HG03066 (cell line): ENCODE measurements around the gene RBMS3.
"Not testable (repeated sequence)": the region's sequence is repeated elsewhere in the genome, so short reads cannot be mapped to it uniquely, and the experiment has no call there.

Source experiments
- ATAC-seq: cut with Tn5 transposase; IDR thresholded peaks from one replicate; pipeline ENCODE4 v1.9.1; 2021; ENCODE audit warnings: low read depth; ENCODE audit not compliant: unreplicated experiment

The RBMS3 gene

DNA sequence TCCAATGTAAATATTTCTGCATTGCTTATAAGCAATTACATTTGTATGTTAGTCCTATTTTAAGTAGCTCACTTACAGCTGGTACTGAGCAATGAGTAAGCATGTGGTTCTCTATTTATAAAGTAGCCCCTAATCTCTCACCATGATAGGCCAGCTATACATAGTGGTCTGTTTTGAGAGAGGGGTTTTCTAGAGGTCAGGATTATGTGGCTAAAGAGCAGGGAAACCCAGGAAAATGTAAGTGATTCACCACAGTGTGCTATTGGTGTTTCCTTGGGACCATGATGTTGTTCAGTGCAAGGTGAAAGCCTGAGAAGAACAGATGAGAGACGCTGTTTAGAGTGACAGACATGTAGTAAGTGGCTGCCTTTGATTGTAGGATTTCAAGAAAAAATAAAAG lies 26.4 kb downstream of the RBMS3 start:
- ATAC-seq = no peak

DNA sequence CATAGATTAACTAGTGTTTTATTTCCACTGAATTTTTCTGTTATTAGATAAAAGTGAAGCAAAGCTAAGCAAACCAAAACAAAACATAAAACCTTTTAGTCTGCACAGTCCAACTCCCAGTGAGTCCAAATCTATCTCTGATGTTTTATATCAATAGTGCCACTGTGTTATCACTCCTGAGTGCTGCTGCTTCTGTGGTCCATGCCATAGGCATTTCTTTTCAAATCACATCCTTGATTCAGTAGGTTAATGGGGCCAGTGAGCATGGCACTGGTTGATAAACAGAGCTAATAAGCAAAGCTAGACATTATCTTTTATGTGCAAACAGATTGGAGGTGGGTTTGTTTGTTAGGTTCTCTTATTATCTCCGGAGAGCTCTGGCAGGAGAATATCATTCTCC lies 30.0 kb downstream of the RBMS3 start:
- no peak for ATAC-seq

DNA sequence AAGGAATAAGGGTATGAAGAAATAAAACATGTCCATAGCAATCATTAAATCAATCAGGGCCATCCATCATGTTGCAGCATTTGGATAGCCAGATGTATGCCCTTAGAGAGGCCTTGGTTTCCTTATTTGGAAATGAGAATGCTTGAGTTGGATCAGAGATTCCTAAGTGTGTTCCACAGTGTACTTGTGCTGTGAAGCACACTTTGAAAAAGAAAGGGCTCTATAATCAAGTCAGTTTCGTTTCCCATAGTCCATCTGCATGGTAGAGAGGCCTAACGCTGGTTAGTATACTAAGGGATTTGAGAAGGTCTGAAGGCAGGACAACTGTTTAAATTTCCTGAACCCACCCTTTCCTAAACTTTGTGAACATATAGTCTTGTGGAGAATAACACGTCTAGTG lies 30.9 kb downstream of the RBMS3 start:
- no peak for ATAC-seq

DNA sequence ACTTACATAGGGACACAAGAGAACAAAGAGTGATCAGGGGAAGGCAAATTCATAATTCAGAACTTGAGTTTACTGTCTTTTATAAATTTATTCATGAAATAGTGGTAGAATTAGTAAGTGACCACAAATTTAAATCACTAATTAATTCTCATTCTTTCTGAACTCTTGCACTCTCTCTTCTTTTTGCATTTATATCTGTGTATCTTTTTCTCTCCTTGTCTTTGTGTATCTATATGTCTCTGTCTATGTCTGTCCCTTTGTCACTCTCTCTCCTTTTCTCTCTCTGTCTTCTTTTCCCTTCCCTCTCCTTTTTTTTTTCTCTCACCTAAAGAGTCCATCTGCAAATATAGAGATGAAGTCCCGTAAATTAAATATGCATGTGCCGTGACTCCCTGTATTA lies 31.5 kb downstream of the RBMS3 start:
- no peak for ATAC-seq

DNA sequence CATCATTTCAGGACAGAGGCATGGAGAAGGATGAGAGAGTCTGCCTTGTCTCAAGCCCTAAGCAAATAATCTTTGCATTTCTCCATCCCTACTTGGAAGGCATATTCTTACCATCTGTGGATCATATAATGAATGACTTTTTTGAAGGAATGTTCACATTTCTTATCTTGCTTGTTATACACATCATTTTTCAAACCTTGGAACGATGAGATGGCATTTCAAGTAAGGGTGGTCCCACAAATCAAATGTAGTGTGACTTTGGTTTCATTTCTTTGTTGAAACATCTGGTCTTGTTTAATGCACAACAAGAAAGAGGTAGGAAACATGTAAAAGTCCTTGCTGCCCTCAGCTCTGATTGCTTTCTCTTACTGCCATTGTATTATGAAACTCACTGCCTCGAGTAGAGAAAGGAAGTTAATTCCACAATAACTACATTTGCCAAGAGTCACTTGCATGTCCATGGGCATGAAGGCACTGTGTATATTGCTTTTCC lies 32.1 kb downstream of the RBMS3 start:
- ATAC-seq = no peak

DNA sequence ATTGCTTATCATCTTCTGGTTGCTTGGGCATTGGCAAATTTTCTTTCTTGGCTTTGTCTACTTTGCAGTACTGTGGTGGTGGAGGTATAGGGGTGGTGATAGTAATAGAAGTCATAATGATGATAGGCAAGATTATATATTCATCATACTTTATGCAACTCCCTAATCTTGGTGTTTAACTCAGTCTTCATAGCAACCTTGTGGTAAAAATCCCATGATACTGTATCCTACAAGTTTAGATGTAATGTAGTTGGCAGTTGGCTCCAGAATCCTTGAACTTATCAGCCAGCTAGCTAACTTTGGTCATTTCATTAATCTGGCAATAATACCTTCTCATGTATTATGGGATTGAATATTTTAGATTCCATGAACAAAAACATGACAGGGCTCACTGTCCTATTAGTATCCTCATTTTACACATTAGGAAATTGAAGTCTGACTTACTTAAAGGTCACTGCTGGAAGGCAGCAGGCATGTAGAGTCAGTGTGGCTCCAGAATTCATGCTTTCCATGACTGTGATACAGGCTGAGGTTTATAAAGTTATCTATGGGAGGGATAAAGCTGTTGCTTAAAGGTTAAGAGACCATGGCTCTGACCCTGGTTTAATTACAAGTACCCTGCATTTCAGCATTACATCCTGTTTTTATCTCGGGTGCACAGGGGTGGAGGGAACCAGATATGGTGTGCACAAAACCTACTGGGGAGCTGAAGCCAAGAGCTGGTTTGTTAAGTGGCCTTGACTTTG lies 33.3 kb downstream of the RBMS3 start:
- ATAC-seq = no peak

DNA sequence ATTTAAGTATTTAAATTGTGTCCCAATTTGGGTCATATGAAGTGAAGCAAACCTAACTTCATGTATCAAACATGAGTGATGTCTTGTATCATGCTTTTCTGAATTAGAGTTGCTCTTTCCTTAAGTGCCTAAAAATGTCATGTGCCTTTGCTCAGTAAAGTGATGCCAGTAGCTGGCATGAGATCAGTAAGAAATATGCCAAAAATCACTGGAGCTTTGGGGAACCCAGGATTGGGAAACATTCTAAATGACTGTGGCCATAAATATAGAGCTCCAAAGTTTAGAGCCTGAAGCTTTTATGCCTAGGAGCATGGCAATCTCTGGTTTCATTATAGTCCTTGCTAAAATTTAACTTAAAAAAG lies 33.8 kb downstream of the RBMS3 start:
- ATAC-seq = no peak

DNA sequence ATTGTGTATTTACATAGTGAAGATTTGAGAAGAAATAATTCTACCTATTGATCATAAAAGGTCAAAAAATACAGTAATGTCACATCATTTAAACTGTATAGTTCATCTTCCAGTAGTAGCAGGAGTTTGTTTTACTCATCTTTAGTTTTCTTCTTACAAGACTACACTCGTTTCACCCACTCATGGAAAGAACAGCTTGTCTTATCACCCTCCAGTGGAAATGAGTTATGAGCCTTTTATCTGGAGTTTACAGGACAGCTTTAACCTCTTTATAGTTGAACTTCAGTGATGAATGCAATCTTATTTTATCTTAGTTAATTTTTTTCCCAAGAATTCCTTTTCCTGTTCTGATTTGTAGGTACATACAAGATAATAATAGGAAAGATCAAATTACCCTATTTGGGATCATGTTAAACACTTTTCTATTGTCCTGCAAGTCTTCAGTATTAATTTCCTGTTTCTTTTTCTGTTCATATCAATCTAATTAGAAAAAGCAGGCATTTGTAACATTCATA lies 36.8 kb downstream of the RBMS3 start:
- no peak for ATAC-seq

DNA sequence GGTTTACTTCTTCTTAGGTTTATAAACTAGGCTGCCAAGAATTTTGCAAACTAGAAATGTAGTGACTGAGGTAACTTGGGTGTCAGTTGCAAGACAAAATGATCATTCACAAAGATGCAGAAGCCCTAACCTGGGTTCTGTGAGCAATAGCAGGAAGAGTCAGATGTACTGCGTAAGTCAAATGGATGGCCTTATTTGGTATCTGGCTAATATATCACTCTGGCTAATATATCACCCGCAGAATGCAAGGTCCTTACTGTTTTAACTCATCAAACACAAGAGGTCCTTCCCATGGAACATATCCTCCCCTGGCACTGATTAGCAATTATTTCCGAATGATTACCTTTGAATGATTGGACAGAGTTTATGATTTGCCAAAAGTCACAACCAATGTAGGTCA lies 37.4 kb downstream of the RBMS3 start:
- no peak for ATAC-seq

DNA sequence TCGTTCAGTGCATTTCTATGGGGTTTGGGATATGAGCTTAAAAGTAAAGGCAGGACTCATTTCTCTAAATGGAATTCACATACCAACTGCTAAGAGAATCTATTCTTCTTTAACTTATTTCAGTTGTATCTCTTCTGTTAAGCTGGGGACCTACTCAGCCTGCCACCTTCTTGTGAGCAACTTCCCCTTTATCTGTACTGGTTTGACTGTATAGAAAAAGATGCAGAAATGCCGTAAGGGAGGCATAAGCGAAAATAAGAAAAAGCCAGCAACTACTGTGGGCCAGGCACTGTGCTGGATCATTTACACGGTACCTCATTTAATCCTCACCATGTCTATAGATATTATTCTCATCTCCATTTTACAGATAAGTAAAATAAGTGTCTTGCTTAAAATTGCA lies 38.4 kb downstream of the RBMS3 start:
- ATAC-seq = peak; percentile 65

DNA sequence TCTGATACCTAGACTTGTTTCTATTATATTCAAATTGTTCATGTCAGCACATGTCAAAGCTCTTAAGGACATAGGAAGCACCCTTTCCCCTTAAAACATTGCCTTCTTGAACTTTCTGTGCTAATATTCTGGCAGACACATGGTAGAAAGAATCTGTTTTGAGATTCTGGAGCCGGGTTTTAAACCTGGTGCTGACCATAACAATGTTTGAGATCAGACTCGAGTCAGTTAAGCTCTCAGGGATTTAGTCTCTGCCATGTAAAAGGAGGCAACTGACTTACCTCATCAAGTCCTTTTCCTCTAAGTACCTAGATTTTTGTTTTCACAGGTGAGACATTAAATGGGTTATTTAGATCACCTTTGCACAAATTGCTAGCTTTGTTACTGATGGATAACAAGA lies 38.9 kb downstream of the RBMS3 start:
- ATAC-seq = no peak

DNA sequence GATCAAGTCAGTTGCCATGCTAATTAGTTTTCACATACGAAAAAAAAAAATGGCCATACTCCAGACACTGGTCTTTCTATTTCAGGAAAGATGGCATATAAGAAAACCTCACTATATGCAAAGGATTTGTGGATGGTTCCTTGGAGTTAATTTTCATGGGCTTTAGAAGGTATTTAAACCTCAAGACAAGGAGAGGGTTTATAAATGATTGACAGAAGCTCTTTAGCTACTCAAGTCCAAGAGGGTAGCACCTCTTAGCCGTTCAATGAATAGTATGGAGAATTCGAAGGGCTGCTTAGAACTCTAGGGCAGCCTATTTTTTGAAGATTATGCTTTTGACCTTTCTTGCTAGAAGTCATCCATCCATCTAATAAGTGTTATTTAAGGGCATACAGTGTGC lies 41.7 kb downstream of the RBMS3 start:
- no peak for ATAC-seq

DNA sequence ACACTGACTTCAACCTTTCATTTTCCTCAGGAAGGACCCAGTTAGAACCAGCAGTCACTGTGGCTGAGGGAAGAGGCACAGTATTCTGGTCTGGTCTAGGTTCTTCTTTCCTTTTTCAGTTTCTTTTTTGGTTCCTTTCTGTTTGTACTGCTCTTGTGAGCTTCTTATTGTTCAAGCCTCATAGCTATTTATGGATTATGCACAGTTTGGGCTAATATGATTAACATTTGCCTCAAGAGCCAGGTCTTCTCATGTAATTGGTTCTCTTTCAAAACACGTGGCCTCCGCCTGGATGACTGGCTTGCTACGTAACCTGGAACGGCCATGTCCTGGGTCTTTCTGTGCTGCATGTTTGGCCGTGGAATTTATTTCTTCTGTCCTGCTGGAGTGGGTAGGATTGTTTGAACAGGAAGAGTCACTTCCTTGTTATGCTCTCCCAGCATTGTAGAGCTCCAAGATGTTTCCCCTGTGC lies 43.3 kb downstream of the RBMS3 start:
- peak; percentile 94 for ATAC-seq

DNA sequence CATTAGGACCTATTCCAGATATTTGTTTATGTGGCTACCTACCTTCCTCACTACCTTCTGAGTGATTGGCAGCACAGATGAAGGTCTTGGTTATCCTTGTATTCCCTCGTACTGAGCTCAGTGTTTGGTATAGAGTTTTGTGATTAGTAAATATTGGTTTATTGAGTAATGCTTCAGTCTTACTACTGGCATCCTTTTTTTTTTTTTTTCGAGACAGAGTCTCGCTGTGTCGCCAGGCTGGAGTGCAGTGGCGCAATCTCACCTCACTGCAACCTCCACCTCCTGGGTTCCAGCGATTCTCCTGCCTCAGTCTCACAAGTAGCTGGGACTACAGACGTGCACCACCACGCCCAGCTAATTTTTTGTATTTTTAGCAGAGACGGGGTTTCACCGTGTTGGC lies 45.7 kb downstream of the RBMS3 start:
- ATAC-seq = not testable (repeated sequence)

DNA sequence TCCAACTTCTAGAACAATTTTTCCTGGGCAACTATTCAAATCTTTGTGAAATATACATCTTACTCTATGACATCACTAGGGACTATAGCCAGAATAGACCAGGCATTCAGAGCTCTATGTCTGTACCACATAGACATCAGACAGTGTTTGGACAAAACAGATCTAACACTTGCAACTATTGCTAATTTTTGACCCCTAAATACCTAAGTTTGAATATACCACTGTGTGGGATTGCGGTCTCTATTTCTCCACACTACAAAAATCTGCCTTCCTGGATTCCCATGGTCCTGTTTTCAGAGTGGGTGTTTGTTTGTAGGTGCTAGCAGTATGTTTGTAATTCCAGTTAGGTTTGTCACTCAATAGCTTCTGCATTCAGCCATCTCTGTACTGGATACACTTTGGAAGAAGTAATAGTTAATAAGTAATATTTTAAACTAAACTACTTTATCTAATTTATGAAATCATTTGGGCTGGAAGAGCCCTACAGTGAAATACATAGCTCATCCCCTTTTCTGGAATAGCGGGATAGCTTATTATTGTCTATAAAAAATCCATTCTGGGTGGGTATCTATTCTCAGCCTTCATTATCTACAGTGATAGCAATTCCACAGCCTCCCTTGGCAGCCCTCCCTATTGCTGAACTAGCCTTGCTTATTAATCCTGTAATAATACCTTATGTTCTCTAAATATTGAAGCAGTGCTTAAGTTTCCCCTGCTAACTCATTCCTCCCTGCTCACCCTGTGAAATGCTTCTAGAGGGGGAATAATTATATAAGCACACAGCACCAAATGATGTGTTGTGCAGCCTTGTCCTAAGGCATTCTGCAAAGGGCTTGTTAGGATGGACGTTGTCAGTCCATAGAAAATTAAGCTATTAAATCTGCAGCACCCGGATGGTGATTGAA lies 49.4 kb downstream of the RBMS3 start:
- ATAC-seq = no peak

DNA sequence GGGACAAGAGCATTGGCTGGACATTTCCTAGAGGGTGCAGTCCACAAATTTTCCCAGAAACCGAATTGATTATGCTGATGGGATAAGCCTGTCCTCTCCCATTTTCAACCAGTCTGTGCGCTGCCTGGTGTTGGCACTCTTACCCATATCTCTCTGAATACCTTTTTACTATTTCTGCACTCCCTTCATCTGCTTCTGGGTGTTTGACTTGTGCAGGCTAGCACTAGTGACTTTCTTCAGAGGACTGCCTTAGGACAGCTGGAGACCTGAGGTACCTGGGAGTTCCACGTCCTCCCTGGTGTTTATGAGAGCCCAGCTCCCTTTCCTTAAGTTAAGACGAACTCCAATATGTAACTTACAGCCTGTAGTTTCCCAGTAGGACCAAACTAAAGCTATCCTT lies 50.2 kb downstream of the RBMS3 start:
- ATAC-seq = no peak

DNA sequence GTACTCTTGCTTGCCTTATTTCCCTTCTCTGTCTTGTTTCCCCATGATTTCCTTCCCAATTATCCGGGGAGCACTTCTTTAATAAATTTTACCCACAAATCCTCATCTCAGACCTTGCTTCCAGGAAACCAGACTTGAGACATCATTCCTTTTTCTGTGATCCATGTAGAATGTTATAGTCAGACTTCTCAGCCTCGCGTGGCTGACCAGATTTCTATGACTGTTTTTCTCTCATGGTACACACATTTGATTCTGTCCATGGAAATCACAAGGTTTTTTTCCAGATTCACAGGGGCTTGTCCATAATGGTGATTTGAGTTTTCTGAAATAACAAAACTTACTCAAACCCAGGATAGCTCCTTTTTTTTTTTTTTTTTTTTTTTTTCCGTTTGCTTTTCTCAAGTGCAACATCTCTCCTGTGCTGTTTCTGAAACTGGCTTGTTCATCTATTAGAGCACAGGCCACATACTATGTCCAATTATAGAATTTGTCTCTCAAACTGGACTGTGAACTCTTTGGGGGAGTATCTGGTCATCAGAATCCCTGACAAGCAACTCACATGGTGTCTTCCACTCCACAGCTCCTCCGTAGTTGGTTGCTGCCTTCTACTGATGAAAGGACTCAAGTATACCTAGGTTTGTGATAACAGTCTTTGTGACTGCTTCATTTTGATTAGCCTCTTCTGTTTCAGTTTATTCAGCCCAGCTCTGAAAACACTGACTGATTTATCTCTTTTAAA lies 50.8 kb downstream of the RBMS3 start:
- ATAC-seq = no peak

DNA sequence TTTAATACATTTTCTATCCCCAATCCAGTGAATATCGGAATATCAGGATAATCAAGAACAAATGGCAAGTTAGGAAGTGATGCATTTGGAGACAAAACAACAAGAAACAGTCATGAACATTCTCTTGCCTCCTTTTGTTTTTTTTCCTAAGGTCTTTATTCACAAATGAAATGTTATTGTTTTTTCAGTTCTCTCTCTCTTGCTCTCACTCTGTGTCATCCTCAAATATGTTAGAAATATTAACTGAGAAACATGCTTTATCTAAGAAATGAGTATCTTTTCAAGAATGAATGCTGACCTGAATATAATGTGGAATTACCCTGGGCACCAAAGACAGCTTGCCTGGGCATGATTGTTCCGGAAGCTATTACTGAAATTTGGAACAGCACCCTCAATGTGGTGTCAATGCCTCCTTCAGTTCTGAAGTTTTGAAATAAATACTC lies 51.3 kb downstream of the RBMS3 start:
- no peak for ATAC-seq

DNA sequence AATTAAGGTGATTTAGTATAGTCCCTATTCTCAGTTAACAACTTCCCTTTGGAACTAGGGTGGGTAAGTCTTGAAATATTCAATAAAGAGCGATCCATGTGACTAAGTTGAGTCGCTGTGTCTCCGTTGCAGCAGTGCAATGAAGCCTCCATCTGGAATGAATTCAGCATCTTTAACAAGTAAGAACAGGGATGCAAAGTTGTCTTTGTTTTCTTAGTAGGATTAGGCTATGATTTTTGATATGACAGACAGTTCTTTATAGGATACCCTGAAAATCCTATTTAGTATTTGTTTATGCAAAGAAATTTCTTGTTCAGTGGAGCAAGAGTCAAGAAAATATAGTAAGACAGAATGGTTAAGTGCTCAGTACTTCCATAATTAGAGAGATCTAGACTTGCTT lies 52.7 kb downstream of the RBMS3 start:
- no peak for ATAC-seq

DNA sequence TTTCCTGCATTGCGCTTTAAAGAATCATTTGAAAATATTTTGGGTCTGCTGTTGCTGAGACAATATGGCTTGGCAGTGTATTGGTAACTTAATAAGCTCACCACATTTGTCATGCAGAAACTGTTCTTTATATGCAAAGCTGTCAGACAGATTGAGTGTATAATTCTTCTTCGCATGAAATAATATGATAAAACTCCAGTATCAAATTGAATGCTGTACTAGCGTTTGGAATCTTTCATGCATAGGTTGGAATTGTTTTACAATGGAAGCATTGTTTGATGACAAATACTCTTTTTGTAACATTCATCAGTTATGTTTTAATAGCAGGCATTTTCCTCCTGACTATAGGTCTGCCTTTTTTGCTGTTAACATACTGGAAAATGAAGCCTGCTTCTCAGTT lies 53.8 kb downstream of the RBMS3 start:
- ATAC-seq = no peak

DNA sequence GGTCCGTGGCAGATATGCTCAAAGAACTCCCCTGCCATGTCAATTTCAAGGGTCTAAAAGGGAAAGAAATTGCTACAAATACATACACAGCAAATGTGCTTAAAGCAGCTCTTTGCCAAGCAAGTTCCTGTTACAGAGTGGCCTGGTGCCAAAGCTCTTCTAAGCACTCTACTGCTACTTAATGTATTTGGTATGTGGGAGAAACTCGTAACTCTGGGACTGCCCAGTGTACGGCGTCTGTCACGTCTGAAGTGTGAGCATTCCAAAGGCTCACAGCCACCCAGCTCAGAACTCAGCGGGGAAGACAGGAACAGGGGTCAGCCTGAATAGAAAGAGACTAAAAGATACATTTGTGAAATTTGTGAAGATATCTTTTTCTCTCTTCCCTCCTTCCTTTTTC lies 54.6 kb downstream of the RBMS3 start:
- no peak for ATAC-seq
